SH-SY5Y (cell line): ENCODE data around the gene ACSL6.

ENCODE experiments used
- GATA2 ChIP-seq: IDR thresholded peaks from 2 replicates; pipeline ENCODE4 v1.6.1; 2011; ENCODE audit warnings: mild to moderate bottlenecking, low read depth, low read length
- GATA3 ChIP-seq: IDR thresholded peaks from 2 replicates; pipeline ENCODE4 v1.6.1; 2011; ENCODE audit warnings: low read depth, mild to moderate bottlenecking, low read length, moderate library complexity

DNA sequence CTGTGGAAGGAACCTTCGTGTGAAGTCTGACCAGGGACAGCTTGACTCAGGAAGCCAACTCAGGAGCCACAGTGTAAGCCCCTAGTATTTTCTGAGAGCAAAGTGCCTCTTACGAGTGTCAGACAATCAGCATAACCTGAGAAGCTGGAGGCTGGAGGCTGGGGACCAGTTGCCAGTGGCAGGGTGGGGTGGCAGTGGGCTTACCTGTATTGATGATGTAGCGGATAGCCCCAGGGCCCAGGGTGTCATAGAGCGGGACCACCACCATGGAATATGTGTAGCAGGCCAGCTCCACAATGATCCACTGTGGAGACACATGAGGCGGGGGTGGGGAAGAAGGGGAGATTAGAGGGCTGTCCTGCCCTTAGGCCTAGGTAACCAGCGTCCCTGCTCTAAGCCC is 22.9 kb downstream of the ACSL6 start:
- TF ChIP-seq GATA2 (no peak), GATA3 (no peak)
